ENCODE data around the gene DIPK1A.

DNA sequence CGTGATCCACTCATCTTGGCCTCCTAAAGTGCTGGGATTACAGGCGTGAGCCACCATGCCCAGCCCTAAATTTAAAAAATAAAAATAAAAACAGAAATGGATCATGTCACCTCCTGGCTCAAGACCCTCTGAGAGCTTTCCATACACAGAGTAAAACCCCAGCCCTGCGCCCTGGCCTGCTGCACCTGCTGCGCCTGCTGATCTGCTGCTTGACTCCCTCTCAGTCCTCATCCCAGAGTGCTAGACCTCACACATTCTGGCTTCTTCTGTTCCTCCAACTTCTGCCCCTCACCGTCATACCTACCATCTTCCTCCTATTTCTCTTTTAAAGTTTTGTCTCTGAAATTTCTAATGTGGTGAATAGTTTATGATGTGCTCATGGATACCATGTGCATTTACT lies 42.7 kb upstream of the DIPK1A start:
- no peak for TF ChIP-seq YY1 (IDR thresholded peaks at IDR 0.05; ENCODE audit: insufficient read depth, insufficient read length)
- no peak for TF ChIP-seq SUZ12 (IDR thresholded peaks at IDR 0.05; ENCODE audit: extremely low read depth, insufficient read depth, insufficient read length)
- TF ChIP-seq ZNF274 (IDR thresholded peaks at IDR 0.05; ENCODE audit: low read depth, low read length): no peak
